ENCODE data around the gene GPC5.
"Not testable (repeated sequence)": the region's sequence is repeated elsewhere in the genome, so short reads cannot be mapped to it uniquely, and the experiment has no call there.

The GPC5 gene

DNA sequence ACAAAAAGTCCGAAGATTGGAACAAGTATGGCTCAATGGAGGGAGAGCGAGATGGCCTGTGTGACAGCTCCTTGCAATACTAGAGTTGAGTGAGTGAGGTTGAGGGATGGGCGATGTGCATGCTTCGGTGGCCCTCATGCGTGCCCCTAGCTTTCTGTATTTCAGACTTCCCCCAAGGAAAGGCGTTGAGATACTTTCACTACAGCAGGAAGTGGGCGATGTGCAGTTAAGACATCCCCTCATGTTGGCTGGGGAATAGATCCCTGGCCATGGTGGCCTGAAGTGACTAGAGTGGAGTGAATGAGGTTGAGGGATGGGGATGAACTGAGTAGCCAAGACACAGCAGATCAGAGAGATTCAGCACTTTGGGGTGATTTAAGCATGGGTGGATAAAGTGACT is 1194.3 kb downstream of the GPC5 start:
- no peak for DNase-seq

DNA sequence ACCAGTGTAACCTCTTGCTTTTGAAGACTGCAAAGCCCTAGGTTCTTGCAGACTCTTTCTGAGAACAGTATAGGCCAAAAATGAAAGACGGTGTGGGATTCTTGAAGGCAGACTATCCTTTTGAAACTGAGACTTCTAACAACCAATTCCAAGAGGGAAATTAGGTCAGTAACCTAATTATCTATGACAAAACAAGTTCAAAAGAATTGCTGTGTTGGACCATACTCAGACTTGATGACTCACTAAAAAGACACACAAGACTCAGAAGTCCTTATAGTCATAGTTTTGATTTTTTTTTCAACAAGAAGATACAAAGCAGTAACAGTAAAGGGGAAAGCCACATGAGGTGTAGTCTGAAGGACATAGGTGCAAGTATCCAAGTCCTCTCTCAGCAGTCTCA is 1204.1 kb downstream of the GPC5 start:
- DNase-seq, result no peak

DNA sequence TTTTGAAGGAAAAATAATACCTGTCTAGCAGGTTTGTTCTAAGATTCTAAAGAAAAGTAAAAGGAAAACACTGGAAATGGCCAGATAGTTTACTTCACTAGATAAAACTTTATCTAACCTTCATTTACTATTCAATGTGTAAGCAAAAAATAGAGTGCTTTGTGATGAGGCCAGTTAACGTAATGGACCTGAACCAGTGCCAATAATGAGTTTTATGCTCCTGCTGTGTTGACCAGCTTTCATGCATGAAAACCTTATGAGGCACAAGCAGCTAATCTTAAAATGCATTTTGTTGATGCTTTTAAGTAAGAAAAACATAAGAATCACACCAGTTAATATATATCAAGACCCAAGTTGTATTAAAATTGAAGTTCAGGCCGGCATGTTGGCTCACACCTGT is 1211.0 kb downstream of the GPC5 start:
- no peak for DNase-seq

DNA sequence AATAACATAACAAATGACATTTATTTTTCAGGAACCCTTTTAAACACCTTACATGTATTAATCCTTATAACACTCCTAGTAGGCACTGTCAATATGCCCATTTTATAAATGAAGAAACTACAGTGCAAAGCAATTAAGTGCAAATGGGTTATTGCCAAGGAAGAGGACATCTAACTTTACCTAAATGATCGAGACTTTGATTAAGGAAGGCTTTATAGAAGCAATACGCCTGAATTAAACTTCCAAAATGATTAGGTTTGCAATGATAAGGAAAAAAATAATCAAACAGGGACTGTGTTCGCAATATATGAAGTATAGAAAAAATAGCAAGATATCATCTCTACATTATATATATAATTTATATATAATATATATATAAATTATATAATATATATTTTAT is 1214.5 kb downstream of the GPC5 start:
- DNase-seq, result no peak

DNA sequence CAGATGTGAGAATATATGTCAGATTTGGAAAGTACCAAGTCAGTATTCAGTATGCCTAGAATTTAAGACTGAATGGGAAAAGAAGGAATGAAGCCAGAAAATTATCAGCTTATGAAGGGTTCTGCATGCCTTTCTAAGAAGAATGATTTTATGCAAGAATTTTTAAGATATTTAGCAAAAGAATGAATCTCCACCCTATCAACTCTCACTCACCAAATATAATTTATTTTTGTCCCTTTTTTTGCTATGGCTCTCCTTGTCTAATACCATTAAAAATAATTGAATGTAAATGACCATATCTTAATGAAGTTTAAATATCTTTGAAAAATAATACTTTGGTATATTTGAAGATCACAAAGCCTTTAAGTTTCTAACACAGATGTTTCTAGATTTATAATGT is 1215.5 kb downstream of the GPC5 start:
- no peak for DNase-seq

DNA sequence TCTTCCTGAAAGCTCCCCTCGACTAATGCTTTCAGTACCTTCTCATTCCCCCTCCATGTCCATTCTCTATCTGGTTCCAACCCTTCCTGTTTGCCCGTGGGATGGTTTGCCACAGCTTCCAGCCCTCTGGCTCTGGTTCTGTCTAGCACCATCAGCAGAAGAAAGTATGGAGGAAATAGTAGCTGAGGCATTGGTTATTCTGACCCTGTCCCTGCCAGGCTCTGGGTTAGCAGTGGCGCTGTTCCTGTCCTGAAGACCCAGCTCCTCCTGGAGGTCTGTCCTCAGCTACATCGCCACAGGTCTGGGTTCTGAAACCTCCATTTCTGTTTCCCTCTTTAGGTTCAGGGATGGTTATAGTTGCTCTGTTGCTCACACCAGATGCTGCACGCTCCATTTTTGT is 1223.6 kb downstream of the GPC5 start:
- no peak for DNase-seq

DNA sequence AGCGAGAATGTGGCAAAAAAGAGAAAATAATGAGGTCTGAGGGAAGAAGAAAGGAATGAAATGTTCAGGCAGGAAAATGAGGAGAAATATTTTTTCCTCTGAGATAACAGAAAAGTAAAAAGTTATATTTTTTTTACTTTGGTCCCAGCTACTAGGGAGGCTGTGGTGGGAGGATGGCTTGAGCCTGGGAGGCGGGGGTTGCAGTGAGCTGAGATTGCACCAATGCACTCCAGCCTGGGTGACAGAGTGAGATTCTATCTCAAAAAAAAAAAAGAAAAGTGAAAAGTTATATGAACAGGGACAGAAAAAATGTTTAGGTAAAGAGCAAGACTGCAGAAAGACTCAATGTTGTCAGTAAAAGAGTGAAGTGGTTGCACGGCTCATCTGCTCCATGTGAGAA is 1224.5 kb downstream of the GPC5 start:
- no peak for DNase-seq

DNA sequence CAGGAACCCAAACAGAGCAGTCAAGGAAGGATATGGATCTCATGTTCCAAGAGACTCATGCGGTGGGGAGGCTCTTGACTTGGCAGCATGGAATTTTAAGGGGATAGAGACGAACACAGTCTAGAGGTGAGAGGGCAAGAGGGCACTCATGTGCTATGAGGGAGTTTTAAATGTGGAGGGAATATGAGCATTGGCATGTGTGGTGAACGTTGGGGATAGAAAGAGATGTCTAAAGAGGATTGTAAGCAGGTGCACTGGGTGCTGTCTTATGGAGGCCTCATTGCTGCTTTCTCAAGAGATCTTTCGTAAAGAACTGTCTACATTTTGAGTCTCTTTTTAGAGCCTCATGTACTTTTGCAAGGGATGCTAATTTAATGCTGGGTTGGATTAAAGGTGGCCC is 1227.9 kb downstream of the GPC5 start:
- no peak for DNase-seq

DNA sequence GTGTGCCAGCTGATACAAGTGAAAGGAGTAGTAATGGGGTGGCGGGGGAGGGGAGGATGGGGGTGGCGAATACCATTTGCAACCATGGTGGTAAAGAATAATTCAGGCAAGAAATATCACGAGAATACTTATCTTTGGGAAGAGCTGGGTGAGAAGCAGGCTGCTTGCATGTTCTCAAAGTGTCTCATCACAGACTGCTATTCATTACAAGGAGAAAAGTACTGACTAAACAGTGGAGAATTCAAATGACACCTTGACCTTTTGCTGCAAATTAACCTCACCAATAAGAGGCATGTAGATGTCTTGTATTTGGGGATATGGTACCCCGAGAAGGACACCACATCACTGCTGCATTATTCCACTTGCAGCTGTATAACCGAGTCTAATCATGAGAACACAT is 1242.5 kb downstream of the GPC5 start:
- DNase-seq, result no peak

DNA sequence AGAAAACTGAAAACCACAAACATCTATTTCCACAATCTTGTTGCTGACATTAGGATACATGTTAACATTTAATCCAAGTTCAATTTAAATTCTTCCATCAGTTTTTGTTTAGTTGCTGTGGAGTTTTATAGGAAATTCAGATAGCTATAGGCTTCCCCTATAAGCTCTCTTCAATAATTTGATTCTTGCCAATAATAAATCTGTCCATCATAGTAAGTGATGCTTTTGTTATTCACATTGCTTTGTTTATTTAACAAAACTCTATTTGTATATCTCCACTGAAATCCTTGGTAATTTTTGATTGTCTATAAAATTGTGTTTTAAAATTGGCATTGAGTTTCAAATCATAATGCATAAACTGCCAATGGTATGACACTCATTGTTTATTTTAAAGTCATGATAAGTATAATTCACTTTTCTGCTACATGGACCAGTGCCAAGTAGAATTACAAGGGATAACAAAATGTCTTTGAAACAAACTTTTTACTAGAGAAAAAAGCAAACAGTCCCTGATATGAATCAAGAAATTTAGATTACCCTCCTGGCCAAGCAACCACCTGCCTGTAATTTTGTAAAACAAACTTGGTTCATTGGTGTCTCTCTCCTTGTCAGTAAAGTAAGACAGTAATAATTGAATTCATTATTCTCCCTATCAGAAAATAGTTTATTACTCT is 1250.9 kb downstream of the GPC5 start:
- no peak for DNase-seq

DNA sequence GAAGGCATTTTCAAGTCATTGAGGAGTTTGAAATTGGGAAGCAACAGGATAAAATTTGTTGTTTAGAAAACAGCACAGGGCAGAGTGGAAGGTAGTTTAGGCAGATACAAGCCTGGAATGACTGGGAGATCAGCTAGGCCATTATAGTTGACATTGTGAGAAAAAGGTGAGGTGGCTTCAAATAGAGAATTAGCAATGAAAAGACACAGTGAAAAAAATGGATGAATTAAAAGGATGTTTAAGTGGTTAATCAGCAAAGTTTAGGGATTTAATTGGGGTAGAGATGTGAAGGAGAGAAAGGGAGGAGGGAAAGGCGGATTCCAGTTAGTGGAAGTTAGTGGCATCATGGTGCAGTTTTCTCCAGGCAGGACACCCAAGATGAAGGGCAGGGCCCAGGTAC is 1257.7 kb downstream of the GPC5 start:
- no peak for DNase-seq

DNA sequence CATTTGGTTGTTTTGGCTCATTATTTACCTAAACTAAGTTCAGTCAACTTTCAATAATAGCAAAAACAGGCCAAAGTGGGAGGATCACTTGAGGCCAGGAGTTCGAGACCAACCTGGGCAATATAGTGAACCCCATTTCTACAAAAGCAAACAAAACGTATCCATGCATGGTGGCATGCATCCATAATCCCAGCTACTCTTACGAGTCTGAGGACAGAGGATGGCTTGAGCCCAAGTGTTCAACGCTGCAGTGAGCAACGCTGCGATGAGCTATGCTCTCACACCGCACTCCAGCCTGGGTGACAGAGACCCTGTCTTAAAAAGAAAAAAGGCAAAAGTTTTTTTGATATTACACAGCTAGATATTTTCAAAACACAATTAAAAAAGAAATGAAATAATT is 1258.2 kb downstream of the GPC5 start:
- DNase-seq, result no peak

DNA sequence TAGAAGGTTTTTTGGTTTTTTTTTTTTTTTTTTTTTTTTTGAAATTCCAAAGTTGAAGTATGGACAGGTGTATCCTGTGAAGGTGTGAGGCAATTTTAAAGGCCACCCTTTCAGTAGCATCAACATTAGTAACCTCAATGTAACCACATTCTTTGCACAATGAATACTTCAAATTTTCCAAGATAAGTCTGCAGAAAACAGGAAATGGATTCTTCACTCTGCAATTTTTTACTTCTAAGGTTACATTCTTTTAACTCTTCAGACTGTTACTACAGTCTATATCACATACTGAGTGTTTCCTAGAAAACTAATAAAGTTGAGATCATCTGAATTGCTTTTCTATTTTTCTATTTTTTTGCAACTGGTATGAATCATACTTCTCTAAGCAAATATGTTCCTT is 1259.1 kb downstream of the GPC5 start:
- DNase-seq, result no peak

DNA sequence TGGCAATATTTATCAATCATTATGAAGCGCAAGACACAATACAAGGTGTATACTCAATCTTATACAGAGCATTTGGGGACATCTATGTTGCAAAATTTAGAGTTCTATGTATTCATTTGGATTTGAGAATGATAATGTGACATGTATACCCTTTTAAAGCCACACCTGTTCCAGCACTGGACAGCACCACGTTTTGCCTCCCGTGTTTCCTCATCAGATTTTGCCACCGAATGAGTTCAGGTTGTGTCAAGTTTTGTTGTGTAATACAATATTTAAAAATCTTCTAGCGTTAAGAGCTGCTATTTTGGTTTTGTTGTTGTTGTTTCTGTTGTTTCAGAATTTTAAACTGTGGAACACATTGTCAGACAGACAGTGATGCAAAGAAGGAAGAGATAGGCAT is 1259.9 kb downstream of the GPC5 start:
- DNase-seq, result no peak

DNA sequence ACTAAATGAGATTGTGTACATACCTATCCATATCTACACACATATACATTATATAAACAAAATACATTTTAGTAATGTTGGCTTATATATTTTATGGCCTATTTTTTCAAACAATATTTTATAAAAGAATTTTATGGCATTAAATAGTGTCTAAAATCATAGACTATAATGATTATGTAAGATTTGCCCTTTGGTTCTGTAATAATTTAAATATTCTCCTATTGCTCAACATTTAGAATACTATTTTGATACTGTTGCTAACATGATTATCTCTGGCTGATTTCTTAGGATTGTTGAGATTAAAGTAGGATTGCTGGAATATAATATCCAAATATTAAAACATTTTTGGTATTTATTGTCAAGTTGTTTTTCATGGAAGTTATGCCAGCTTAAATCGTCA is 1263.0 kb downstream of the GPC5 start:
- DNase-seq, result no peak

DNA sequence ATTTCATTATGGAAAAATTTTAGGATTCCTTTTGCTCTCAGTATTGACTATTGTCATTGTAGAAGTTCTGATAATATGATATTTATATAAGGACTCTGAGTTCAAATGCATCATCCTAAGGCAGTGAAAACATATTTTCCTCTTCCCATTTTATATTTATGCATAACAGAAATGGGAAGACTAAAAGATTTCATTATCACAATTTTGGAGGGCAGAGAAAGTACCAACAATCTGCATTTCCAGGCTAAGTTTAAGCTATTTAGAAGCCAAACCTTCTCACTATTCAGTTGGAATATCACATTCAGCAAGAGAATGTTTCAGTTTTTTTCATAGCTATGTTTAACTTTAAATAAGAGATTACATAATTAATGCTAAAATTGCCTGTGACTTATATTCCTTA is 1269.7 kb downstream of the GPC5 start:
- DNase-seq, result no peak

DNA sequence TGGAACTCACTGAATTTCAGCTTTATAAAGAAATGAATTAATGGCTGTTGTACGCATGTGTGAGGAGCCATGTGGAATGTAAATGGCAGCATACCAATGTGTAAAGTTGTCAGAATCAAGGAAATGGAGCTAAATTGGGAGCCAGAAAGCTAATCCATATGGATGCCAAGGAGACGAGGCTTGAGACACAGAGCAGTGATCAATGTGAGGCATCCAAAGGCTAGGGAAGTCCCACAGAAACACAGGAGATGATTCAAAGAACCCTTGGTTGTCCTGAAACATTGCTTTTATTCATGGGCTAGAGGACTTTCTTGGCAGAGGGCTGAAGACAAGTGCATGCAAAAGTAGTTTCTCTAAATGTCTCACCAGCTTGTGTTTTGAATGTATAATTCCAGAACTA is 1271.7 kb downstream of the GPC5 start:
- no peak for DNase-seq

DNA sequence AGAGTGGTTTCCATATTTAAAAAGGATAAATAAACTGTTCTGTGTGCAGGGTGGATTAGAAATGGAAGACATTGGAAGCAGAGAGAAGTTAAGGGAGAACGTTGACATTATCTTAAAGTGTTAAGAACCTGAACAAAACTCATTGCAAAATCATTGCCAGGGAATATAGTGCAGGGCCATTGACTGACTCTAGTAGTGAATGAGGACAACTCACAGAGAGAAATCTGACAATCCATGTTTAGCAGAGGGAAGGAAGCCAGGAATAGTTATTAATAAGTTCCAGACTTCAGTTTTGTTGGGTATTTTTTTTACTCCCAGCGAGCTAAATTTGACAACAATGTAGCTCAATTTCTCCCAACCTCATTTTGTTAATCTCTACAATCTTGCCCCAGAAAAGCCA is 1273.4 kb downstream of the GPC5 start:
- DNase-seq, result no peak

DNA sequence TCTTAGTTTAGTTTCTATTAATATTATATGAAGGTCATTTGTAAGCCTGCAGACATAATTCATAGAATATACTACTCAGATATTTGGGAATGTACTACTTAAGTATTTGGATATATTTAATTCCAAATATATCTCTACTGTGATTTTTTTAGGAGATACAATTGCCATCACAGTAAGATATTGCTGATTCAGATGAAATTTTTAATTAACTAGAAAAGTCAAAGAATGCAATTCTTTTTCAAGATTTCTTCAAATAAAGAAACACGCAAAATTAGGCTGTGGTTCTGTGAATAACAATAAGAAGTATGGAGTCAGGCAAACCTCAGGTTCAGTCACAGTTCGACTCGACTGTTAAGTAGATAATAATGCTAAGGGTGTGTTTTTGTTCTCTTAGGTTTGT is 1277.8 kb downstream of the GPC5 start:
- DNase-seq, result no peak

DNA sequence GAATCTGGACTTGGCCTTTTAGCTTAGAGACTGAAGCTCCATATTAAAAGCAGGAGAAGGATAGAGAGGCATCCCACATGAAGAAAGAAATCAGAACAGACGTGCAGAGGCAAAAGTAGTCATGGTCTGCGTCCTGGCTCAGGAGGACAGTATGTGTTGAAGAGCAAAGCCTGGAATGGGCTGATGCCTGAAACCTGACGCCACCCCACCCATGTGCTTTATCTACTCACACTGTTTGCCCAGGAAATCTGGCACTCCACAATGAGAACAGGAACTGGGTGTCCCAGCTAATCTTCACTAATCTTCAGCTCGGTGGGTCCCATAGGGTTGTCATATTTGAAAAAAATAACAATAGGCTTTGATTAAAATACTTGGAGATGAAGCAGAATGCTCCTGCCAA is 1279.2 kb downstream of the GPC5 start:
- DNase-seq, result no peak

DNA sequence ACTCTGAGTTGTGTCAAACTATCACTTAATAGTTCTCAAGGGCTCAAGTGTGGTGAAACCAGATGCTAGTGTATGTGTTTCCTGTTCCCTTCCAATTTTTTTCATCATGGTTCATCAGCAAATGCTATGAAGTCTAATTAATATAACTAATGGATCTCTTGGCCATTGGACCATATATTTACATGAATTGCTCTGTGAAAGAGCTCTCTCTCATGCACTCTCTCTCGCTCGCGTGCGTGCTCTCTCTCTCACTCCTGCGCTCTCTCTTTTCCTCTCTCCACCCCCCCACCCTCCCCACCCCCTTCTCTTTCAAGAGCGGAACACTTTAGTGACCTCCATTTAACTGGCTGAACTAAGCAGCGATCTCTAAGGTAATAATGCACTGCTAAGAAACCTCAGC is 1281.2 kb downstream of the GPC5 start:
- DNase-seq, result no peak

DNA sequence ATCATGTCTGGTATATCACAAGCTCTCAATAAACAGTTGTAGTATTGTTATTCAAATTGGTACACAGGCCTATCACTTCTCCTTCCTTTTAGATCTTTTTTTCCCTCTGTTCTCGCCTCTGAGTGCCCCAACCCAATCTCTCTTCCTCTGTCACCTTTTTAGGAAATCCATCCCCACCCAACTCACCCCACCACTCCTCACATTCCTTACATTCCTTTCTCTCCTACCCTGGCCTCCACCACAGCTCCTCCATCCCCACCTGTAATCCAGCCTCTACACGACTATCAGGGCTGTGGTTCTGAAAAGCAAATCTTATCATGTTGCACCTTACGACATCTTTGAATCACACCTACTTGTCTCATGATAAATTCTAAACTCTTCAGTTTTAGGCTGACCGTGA is 1282.8 kb downstream of the GPC5 start:
- DNase-seq, result no peak

DNA sequence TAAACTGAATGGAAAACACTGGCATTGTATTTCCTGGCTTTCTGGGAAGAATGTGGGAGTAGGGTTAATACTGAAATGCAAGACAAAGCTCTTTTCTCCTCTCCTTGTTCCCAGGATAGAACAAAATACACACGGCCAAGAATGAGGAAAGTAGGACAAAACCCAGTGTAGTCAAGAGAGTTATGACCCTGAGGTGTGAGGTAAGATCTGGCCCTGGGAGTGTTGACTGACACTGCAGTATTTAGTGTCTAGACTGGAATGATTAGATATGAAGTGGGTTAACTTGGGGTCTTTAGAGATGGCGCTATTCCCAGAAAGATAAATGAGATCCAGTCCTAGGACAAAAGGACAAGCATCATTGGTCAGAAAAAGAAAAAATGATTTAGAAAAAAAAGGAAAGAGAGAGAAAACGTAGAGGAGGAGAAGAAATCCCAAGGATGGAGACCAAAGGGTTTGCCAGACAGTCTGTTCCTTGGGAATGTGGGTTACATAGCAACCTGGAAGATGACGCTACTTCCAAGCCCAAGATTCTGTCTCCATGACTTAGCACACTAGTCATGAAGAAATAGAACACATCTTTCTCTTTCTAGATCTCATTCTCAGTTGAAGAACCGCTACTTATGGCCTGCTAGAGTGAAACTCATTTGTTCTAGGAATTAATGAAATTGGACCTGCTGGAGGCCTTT is 1284.6 kb downstream of the GPC5 start:
- DNase-seq, result no peak

DNA sequence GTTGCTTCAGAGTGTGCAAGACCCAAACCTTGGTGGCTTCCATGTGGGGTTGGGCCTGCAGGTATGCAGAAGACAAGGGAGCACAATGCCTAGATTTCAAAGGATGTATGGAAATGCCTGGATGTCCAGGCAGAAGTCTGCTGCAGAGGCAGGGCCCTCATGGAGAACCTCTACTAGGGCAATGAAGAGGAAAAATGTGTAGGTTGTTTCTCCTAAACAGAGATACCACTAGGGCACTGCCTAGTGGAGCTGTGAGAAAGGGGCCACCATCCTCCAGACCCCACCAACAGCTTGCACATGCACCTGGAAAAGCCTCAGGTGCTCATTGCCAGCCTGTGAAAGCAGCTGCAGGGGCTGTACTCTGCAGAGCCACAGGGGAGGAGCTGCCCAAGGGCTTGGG is 1295.6 kb downstream of the GPC5 start:
- no peak for DNase-seq

DNA sequence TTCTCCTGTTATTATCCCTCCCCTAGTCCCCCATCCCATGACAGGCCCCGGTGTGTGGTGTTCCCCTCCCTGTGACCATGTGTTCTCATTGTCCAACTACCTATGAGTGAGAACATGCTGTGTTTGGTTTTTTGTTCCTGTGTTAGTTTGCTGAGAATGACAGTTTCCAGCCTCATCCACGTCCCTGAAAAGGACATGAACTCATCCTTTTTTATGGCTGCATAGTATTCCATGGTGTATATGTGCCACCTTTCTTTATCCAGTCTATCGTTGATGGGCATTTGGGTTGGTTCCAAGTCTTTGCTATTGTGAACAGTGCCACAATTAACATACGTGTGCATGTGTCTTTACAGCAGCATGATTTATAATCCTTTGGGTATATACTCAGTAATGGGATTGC is 1297.4 kb downstream of the GPC5 start:
- DNase-seq, result not testable (repeated sequence)
